OCI-LY7 (cell line): ENCODE results near the gene RARB.

Source experiments
- CTCF ChIP-seq: fragments of 200-600 bp; sonication (generic); conservative IDR thresholded peaks from 2 replicates; pipeline ENCODE4 v1.5.1; 2014; ENCODE audit warnings: mild to moderate bottlenecking, antibody characterized with exemption, low read length, moderate library complexity, mixed read lengths
- EZH2phosphoT487 ChIP-seq: fragments of 200-600 bp; sonication (generic); IDR thresholded peaks from 2 replicates; pipeline ENCODE4 v1.6.1; 2018; ENCODE audit warnings: low read depth, borderline replicate concordance, mild to moderate bottlenecking, mixed run types, antibody characterized with exemption, low read length, moderate library complexity, mixed read lengths

GRCh38 chr3:25610779-25611178, 182.7 kb downstream of the RARB start:
- TF ChIP-seq CTCF: no peak
- no peak for TF ChIP-seq EZH2phosphoT487
